Activated CD8-positive, alpha-beta memory T cell treated with anti-CD3 and anti-CD28 coated beads for 24 hours (primary cell): Measurements from ENCODE around the gene ZFHX3.

Experiments used
- DNase-seq: peaks from one replicate; pipeline ENCODE4 v3.0.0-alpha.2; 2020

Gene ZFHX3

GRCh38 chr16:73037845-73038570 lies 9.9 kb downstream of the ZFHX3 start:
- DNase-seq = no peak

GRCh38 chr16:73037331-73037745 lies 10.6 kb downstream of the ZFHX3 start:
- DNase-seq = no peak

- no peak for DNase-seq
Observed at GRCh38 chr16:73036074-73036826, 11.7 kb downstream of the ZFHX3 start.

GRCh38 chr16:73034374-73034773 lies 13.6 kb downstream of the ZFHX3 start:
- no peak for DNase-seq

- no peak for DNase-seq
Observed at GRCh38 chr16:73033271-73033998, 14.5 kb downstream of the ZFHX3 start.

- no peak for DNase-seq
Observed at GRCh38 chr16:73032541-73033270, 15.2 kb downstream of the ZFHX3 start.

- no peak for DNase-seq
Observed at GRCh38 chr16:73031984-73032383, 15.9 kb downstream of the ZFHX3 start.

GRCh38 chr16:73031155-73031866 lies 16.6 kb downstream of the ZFHX3 start:
- DNase-seq = no peak

- no peak for DNase-seq
Observed at GRCh38 chr16:73028721-73029361, 19.1 kb downstream of the ZFHX3 start.

GRCh38 chr16:73028263-73028662 lies 19.7 kb downstream of the ZFHX3 start:
- DNase-seq = no peak

- no peak for DNase-seq
Observed at GRCh38 chr16:73027685-73028111, 20.2 kb downstream of the ZFHX3 start.

GRCh38 chr16:73026754-73027684 lies 20.9 kb downstream of the ZFHX3 start:
- DNase-seq = no peak

GRCh38 chr16:73025856-73026210 lies 22.1 kb downstream of the ZFHX3 start:
- no peak for DNase-seq

GRCh38 chr16:73025151-73025855 lies 22.6 kb downstream of the ZFHX3 start:
- no peak for DNase-seq

- DNase-seq = no peak
Observed at GRCh38 chr16:73024571-73025105, 23.3 kb downstream of the ZFHX3 start.

GRCh38 chr16:73023752-73024570 lies 24.0 kb downstream of the ZFHX3 start:
- DNase-seq = no peak

GRCh38 chr16:73023320-73023719 lies 24.6 kb downstream of the ZFHX3 start:
- DNase-seq = no peak

- no peak for DNase-seq
Observed at GRCh38 chr16:73022534-73022933, 25.4 kb downstream of the ZFHX3 start.
